Measurements from ENCODE around the gene DIO3.
"Not testable (repeated sequence)": the region's sequence is repeated elsewhere in the genome, so short reads cannot be mapped to it uniquely, and the experiment has no call there.

Gene DIO3

GRCh38 chr14:101559624-101560533 lies 1.4 kb upstream of the DIO3 start:
- peak; percentile 81 for DNase-seq (ENCODE audit: low spot score)

GRCh38 chr14:101560534-101561113 lies 671 bp upstream of the DIO3 start:
- DNase-seq (ENCODE audit: low spot score) = peak; percentile 36

DNA sequence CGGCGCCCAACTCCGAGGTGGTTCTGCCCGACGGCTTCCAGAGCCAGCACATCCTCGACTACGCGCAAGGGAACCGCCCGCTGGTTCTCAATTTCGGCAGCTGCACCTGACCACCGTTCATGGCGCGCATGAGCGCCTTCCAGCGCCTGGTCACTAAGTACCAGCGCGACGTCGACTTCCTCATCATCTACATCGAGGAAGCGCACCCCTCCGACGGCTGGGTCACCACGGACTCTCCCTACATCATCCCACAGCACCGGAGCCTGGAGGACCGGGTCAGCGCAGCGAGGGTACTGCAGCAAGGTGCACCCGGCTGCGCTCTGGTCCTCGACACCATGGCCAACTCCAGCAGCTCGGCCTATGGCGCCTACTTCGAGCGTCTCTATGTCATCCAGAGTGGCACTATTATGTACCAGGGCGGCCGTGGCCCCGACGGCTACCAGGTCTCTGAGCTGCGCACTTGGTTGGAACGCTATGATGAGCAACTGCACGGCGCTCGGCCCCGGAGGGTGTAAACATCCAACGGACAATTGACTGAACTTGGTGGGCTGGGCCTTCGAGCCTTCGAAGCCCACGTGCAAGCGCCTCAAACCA lies 699 bp downstream of the DIO3 start:
- DNase-seq (ENCODE audit: low spot score) = no peak

DNA sequence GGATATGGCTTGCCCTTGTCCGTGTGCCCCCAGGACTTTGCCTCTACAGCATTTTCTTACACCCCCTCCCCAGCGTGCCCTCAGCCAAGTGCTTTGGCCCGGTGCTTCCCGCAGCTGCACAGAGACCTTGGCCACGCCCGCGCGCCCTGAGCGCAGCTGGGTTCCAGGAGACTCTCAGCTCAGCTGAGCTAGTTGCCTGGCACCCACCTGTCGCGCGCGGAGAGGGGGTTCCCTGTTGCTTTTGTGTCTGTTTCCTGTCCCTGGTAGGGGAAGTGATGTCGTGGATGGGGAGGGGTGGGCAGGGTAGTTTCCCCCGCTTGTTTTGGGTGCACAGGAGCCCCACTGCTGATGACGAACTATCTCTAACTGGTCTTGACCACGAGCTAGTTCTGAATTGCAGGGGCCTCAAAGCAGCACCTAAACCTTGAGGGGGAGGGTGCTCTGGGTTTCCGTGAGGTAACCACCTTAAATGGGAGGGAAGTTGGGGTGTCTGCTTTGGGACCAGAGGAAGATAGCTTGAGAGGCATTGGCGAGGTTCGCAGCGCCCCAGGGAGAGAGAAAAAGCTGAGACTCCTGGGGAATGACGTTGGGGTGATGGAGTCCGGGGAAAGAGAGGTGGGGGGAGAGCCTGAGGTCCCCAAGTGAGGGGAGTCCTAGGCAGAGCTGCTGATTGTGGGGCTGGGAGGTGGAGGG lies 1.5 kb downstream of the DIO3 start:
- DNase-seq (ENCODE audit: low spot score) = no peak

DNA sequence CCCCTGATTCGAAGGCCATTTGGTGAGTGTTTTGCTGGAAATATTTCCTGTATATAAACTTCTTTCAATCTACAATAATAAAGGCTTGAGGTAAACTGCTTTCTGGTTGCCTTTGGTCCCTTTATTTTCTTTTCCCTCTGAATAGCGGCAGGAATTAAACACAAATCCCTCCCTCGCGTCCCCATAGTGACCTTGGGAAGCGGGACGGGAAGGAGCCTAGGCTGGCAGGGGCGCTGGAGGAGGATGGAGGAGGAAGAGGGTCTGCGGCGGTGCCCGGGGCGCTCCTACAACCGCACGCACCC lies 2.0 kb downstream of the DIO3 start:
- DNase-seq (ENCODE audit: low spot score) = no peak

GRCh38 chr14:101563654-101564443 lies 2.6 kb downstream of the DIO3 start:
- DNase-seq (ENCODE audit: low spot score) = no peak

DNA sequence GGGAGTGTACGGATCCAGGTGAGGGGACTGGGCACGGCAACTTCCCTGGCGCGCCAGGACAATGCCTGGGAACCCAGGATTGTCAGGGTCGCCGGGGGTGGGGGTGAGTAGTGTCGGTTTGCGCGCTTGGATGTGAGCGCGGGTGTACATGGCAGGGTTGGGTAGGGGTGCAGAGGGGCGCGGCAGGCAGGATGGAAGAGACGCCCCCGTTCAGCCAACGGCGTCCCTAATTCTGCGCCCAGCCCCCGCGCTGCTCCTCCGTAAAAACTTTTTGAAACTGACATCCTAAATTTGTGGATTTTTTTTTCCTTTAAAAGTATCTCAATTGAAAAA lies 3.1 kb downstream of the DIO3 start:
- DNase-seq (ENCODE audit: low spot score) = no peak

DNA sequence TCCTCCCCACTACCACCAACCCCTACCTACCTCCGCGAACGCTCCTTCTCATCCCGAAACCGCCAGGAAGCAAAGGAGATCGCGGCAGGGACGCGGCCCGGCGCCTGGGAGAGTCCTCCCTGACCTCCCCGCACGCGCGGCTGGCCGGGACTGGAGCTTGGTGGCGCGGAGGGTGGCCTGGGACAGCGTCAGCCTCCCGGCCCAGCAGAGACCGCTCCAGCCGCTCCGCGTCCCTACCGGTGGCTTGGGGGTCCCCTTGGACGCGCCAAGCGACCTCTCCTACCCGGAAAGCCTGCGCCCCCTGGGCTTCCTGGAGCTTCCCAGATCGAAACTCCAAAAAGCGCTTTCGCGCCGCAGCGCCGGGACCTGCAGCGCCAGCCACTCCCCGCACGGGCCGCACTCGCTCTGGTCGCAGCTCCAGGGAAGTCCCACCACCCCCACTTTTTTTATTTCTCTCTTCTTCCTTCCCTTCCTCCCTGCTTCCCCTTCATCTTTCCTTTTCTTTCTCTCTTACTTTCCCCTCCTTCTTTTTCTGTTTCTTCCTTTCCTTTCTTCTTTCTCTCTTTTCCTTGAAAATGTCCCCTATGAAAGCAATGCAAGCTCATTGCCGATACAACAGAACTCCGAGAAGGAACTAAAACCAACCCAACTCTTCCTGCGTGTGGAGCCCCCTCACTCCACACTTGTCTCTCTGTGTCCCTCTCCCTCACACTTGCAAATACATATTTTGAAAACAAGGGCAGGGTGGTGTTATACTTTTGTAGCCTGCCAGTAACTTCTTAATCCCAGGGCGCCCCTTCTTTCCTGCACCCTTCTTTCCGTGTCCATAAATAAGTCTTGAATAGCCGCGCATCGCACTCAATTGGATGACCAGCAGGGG lies 3.8 kb downstream of the DIO3 start:
- no peak for DNase-seq (ENCODE audit: low spot score)

DNA sequence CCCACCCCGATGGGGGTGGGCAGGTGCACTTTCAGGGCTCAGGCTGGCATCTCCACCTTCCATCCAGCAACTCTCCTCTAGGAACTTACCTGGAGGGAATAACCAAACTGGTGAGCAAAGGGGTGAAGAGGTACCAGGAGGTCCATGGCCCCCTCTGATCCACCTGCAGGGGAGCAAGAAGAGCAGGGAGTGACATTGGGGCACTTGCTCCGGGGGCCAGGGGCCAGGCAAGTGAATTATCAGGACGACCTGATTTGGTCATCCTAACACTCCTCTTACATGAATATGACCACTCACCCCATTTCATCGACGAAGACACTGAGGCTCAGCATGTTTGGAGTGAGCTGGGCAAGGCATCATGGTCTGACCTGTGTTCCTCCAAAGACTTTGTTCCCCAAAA lies 6.0 kb downstream of the DIO3 start:
- no peak for DNase-seq (ENCODE audit: low spot score)

- DNase-seq (ENCODE audit: low spot score) = no peak
Measured at GRCh38 chr14:101571004-101571403, 9.7 kb downstream of the DIO3 start.

GRCh38 chr14:101572526-101572925 lies 11.2 kb downstream of the DIO3 start:
- DNase-seq (ENCODE audit: low spot score) = not testable (repeated sequence)

DNA sequence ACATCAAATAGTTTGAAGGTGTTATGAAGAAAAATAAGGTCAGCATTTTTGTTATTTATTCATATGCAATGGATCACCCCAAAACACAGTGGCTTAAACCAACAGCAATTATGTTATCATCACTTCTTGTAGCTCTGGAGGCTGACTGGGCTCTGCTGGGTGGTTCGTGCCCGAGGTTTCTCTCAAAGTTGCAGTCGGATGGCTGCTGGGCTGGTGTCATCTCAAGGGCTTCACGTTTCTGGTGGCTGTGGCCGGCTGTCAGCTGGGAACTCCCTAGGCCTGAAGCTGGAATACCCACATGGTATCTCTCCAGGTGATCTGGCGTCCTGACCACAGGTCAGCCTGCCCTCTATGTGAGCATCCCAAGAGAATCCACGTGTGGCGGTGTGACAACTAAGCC lies 12.0 kb downstream of the DIO3 start:
- DNase-seq (ENCODE audit: low spot score) = no peak

GRCh38 chr14:101575581-101575980 lies 14.3 kb downstream of the DIO3 start:
- DNase-seq (ENCODE audit: low spot score) = no peak

DNA sequence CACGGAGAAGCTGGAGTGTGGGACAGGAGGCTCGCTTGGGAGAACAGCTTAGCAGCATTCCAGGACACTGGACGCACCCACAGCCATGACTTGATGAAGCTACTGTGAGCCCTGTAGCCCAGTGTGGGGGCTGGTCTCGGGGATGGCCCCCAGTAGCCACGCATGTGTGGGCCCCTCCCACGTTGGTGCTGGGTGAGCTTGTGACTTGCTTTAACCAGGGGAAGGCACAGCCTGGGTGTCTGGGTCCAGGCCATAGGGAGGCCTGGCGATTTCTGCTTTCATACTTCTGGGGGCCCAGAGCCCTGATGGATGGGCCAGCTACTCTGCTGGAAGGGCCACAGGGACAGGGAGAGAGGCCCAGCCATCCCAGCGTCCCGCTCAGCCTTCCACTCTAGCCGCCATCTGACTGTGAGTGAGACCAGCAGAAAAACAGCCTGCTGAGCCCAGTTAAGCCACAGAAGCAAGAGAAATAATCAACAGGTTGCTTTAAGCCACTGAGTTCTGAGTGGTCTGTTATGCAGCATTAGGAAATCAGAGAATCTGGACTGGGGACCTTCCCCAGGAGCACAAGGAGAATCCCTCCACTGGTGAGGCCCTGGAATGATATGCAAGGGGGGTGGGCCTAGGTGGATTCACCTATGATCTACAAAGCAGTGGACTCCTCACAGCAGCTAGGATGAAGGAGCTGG lies 16.1 kb downstream of the DIO3 start:
- no peak for DNase-seq (ENCODE audit: low spot score)

GRCh38 chr14:101578489-101578888 lies 17.2 kb downstream of the DIO3 start:
- DNase-seq (ENCODE audit: low spot score) = no peak

GRCh38 chr14:101579372-101580080 lies 18.2 kb downstream of the DIO3 start:
- DNase-seq (ENCODE audit: low spot score) = no peak

GRCh38 chr14:101581806-101582205 lies 20.5 kb downstream of the DIO3 start:
- no peak for DNase-seq (ENCODE audit: low spot score)

- no peak for DNase-seq (ENCODE audit: low spot score)
Measured at GRCh38 chr14:101582294-101582693, 21.0 kb downstream of the DIO3 start.

- DNase-seq (ENCODE audit: low spot score) = no peak
Measured at GRCh38 chr14:101583006-101583714, 21.9 kb downstream of the DIO3 start.
